Measurements from ENCODE around the gene CRYBA4.
"Not testable (repeated sequence)": the region's sequence is repeated elsewhere in the genome, so short reads cannot be mapped to it uniquely, and the experiment has no call there.

The CRYBA4 gene

GRCh38 chr22:26597480-26597879 is 24.3 kb upstream of the CRYBA4 start:
- no peak for FAIRE-seq

DNA sequence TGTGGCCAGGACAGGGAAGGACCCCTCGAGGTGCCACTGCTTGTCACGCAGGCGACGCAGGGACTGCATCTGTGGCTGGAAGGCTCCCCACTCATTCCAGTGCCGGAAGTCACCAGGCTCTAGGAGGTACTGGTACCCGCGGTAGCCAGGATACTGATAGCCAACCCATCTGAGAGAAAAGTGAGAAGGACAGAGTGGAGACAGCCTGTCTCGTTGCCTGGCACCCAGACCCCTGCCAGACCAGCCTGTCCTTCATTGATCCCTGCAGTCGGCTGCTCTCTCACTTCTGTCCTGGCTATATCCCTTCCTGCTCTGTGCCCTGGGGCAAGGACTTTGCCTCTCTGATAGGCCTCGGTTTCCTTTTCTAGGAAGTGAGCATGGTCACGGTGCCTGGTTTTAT is 22.3 kb upstream of the CRYBA4 start:
- FAIRE-seq, result no peak

DNA sequence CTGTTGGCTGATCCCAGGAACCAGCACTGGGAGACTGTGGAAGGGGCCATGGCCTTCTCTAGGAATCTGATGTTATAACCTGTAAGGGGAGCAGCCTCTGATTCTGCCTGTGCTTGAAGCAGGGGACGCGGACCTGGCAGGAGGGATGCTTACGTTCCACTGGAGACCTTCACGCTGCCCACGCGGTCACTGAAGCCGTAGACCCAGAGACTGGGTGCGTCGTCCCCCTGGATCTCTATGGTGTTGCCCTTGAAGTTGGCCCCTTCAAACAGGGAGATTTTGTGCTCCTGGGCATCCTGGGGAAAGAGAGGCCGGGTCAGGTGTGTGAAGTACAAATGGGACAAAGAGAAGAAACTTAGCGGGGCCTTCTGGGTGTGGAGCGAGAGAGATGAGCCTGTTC is 20.0 kb upstream of the CRYBA4 start:
- no peak for FAIRE-seq

GRCh38 chr22:26602127-26602526 is 19.6 kb upstream of the CRYBA4 start:
- no peak for FAIRE-seq

DNA sequence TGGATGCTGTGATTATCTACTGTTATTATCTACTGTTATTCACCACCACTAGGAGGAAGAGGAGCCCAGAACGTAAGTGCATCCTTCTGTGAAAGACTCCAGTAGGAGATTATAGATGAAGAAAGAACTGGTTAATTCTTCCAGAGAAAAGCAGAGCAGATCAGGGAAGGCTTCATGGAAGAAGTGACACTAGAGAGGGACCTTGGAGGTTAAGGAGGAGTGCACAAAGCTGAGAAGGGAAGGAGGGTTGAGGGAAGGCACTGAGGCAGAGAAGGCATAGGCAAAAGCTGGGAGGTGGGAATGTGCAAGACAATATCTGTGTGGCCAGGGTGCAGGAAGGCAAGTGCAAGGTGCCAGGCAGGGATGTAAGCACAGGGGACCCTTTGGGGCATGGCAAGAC is 17.4 kb upstream of the CRYBA4 start:
- no peak for FAIRE-seq

DNA sequence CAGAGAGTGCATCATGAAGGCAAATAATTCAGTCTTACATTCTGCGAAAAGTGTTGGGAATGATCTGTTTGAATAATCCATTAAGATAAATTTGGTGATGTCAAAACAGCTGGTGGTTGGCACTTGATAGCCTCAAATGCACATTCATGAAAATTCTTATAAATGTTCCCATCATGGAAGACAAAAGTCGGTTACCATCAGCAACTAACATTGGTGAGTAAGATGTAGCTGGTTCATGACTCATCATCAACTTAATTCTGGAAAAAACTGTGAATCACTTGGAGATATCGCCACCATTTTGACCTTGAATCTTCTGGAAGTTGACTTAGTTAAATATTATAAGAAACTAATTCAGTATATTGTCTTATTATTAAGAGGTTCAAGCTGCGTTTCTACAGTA is 15.2 kb upstream of the CRYBA4 start:
- no peak for FAIRE-seq

GRCh38 chr22:26608129-26608528 is 13.6 kb upstream of the CRYBA4 start:
- no peak for FAIRE-seq

DNA sequence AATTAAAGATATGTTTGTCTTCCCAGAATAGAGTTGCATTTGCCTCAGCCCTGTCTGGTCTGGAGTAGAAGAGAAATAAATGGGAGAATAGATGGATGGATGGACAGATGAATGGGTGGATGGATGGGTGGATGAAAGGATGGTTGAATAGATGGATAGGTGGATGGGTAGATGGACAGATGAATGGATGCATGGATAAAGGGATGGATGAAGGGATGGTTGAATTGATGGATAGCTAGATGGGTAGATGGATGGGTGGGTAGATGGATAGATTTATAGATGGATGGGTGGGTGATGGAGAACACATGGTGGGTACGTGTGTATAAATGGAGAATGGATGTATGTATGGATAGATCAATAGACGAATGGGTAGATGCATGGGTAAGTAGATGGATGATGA is 12.5 kb upstream of the CRYBA4 start:
- FAIRE-seq, result no peak

- FAIRE-seq, result no peak
Measured at GRCh38 chr22:26610072-26610958, 11.4 kb upstream of the CRYBA4 start.

DNA sequence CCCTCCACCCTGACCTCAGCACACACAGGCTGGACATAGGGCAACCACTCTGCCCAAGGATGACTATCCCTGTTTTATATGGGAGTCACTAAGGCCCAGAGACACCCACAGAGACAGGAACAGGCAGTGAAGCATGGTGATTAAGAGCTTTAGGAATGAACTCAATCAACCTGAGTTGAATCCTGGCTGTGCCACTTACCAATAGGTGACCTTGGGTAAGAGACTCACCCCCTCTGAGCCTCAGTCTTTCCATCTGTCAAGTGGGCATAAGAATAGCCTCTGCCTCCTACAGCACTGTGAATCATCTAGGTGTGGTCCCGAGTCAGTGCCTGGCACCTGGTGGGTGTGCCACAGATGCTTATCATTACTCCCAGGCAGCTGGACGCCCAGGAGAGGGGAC is 10.8 kb upstream of the CRYBA4 start:
- FAIRE-seq, result no peak

DNA sequence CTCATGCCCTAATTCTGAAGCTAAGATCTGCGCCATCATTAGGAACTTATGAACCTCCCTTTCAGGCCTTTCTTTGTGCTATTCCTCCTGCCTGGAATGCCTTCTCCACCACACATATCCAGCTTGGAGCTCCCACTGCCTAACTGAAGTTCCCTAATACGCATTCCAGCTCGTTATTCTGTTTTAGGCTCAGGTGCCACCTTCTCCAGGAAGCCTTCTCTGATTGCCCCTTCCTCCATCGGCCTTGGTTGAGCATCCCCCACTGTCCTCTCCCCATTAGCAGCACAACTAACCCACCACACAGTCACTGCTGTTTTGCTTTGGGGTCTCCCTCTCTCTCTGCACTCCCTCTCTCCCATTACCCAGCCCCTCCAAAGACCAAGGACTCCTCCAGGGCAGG is 9.1 kb upstream of the CRYBA4 start:
- no peak for FAIRE-seq

- FAIRE-seq, result not testable (repeated sequence)
Measured at GRCh38 chr22:26613753-26614152, 8.0 kb upstream of the CRYBA4 start.

DNA sequence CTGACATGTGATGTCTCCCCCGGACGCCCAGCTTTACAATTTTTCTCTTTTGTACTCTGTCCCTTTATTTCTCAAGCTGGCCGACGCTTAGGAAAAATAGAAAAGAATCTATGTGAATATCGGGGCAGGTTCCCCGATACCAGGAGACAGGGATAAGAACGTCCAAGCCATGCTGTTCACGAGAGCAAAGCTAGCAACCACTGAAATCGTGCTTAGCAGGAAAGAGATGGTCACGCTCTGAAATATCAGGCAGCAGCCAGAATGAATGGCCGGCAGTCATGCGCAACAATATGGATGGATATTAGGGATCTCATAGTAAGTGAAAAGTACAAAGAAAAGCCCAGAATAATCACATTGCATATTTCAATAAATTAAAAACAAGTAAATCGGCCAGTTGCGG is 7.4 kb upstream of the CRYBA4 start:
- FAIRE-seq, result no peak

- FAIRE-seq, result no peak
Measured at GRCh38 chr22:26615149-26615548, 6.6 kb upstream of the CRYBA4 start.

DNA sequence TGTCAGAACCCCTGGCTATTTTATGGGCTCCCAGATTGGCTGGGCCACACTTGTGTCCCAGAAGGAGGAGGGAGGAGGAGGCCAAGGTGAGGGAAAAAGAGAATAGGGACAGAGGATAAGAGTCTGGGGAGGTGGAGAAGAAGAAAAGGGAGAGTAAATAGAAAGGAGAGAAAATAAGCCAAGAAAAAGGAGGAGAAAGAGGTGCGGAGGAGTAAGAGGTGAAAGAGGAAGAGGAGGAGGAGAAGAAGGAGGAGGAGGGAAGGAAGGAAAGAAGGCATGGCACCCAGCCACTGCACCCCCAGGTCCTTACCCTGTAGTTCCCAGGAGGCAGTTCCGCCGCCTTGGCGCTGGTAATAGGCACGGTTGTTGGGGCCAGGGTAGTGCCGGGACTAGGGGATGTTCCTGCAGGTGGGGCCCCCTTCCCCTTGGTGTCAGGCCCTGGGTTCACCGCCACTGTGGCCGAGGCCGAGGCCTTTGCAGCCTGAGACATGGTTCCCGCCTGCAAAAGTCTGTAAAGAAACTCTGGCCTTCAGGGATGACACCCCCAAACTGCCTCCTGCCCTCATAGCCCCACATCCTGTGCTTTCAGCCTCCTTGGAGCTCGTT is 5.8 kb upstream of the CRYBA4 start:
- FAIRE-seq, result no peak

DNA sequence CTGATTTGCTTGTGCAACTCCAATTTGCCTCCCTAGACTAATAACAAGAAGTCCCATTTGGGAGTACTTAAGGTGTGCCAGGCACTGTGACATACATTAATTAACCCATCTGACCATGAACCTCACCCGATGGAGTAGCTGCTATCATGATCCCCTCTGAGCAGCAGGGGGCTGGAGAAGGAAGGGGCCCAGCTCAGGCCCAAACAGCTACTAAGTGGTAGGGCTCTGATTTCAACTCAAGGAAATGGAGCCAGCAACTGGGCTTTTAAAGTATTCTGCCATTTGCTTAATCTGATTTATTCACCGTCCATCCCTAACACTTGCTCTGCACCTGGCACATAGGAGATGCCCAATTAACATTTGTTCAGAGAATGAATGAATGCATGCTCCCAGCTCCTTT is 5.1 kb upstream of the CRYBA4 start:
- no peak for FAIRE-seq

GRCh38 chr22:26617271-26618199 is 4.2 kb upstream of the CRYBA4 start, which contains the start of gene CRYBB1:
TSS of gene CRYBB1 (minus strand) at chr22:26618027. CDS start at chr22:26616319, 1,708 bp downstream.
- no peak for FAIRE-seq

GRCh38 chr22:26618455-26618854 is 3.3 kb upstream of the CRYBA4 start:
- no peak for FAIRE-seq

GRCh38 chr22:26619510-26619909 is 2.3 kb upstream of the CRYBA4 start:
- FAIRE-seq, result no peak

DNA sequence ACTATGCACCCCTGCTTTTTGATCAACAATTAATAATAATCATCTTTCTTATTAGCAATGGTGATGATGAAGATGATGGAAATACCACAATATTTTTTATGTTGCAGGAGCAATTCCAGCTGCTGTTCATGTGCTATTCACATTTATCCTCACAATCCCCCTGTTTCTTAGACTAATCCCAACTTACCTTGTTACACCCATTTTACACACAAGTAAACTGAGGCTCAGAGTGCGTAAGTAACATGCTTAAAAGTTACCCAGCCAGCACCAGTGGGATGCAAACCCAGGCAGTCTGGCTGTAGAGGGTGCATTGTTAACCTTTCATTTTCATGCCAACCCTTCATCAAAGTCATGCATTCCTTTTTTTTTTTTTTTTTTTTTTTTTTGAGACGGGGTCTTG is 1.6 kb upstream of the CRYBA4 start:
- no peak for FAIRE-seq

- FAIRE-seq, result no peak
Measured at GRCh38 chr22:26623984-26624383, 2.2 kb downstream of the CRYBA4 start.

DNA sequence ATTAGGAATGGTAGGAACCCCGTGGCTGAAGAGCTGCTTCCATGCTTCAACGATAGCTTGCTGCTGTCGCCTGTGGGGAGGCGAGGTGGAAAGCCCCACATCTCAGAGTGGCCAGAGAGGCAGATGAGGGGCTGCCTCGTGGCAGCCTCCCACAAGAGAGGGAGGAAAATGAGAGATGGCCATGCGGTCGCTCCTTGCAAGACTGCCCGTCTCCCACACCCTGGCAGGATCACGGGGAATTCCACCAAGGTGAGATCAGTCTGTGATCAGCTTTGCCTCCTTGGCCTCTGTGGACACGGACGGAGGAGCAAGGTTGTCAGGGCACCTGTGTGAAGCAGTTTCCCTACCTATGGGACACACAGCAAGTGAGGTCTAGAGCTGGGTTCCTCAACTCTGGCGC is 3.0 kb downstream of the CRYBA4 start:
- FAIRE-seq, result no peak

DNA sequence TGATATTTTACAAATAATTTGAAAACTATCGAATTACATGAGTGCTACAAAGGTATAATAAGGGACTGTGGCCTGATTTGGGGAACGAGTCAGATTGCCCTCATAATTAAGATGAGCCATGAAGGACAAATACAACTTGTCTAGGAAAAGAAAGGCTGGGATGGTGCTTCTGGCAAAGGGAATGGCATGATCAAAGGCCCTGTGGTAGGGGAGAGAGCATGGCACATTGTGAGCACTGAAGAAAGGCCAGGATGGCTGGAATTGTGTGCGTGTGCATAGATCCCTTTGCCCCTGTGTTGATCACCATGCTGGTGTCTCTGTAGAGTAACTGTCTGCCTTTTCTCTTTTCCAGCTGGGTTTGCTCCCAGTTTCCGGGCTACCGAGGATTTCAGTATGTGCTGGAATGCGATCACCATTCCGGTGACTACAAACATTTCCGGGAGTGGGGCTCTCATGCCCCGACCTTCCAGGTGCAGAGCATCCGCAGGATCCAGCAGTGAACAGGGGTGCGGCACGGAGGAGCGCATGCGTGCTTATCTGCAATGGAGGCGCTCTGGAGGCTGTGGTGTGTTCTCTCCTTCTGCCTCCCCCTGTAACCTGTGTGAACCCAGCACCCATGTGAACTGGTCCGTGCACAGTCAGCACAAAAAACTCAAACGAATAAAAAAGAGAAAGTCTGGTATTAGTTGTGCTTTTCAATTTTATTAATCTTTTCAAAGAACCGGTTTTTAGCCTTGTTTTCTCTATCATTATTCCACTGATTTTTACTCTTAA is 8.4 kb downstream of the CRYBA4 start:
- no peak for FAIRE-seq

All from islet of Langerhans (tissue), 1 donor.